Measurements from ENCODE around the gene MTPN. TPM values are rescaled to one million over a fixed set of nuclear protein-coding genes. Genes with fewer than 3 reads are reported as not detected.

MTPN gene
- total and polyA plus RNA-seq, 10 of the 15 experiments (the other 5 are each of a cell fraction or from before 2014, with no cell fraction given), result 38.7 to 146 (median 85.4) TPM

- H3K36me3 ChIP-seq (ENCODE audit: control insufficient read depth in 2 of 2, insufficient read depth in 2 of 2, low read length in 1 of 2), result peaks cover 4 to 14% of the 10 kb centered on the region in 2 experiments
- intact Hi-C loops (cut with micrococcal nuclease; ENCODE audit: unreplicated experiment), result no loop called here
- BruUV-seq (replicated peaks), result no TSS peak
- H3K27ac ChIP-seq (ENCODE audit: control insufficient read depth, insufficient read depth), result no peak overlapping the region
- ATAC-seq (no peak), FAIRE-seq (no peak), DNase-seq (ENCODE audit: low read depth, low spot score) (no peak)
- H3K4me3 ChIP-seq, result no peak overlapping the region
- H3K4me1 ChIP-seq (ENCODE audit: control insufficient read depth, insufficient read depth, low read length), result peaks cover 17% of the 10 kb centered on the region
- ChIA-PET RAD21 (ENCODE audit: unreplicated experiment) (no interaction called here), CTCF (interaction anchor here (0.6 to 1.0 kb wide), 3 partner anchors 18 to 1227 kb away, joined by 3 read pairs; no protein-coding TSS in a partner anchor), POLR2A (interaction anchor here (0.9 kb wide), 1 partner anchor 9 kb away, joined by 3 read pairs; no protein-coding TSS in a partner anchor), SMC1A (ENCODE audit: uncharacterized antibody, unreplicated experiment) (interaction anchor here (1.0 to 5.0 kb wide), 6 partner anchors 17 to 36 kb away, joined by 3 to 34 read pairs (median 6); no protein-coding TSS in a partner anchor)
- no peaks in the 10 kb centered on the region for H3K27me3 ChIP-seq (replicated peaks in 1 of 2; ENCODE audit: control insufficient read depth in 2 of 2, insufficient read depth in 2 of 2, low read length in 1 of 2)
- H2AFZ ChIP-seq (ENCODE audit: control insufficient read depth, low read depth, low read length), result no peak overlapping the region
- H3K9me3 ChIP-seq (replicated peaks; ENCODE audit: control insufficient read depth, insufficient read depth, low read length), result no peaks in the 10 kb centered on the region
- no peak overlapping the region for H3K4me2 ChIP-seq (ENCODE audit: control insufficient read depth, insufficient read depth)
- in situ Hi-C loops (cut with MboI), result no loop called here
- TF ChIP-seq TCF7 (IDR thresholded peaks at IDR 0.05; ENCODE audit: borderline replicate concordance) (no peak), E2F4 (IDR thresholded peaks at IDR 0.05; ENCODE audit: low read depth, low read length) (no peak), SMC3 (IDR thresholded peaks at IDR 0.05; ENCODE audit: borderline replicate concordance, low read length) (no peak), RUNX3 (IDR thresholded peaks at IDR 0.05; ENCODE audit: low read length) (no peak), TARDBP (IDR thresholded peaks at IDR 0.05; ENCODE audit: borderline replicate concordance) (no peak)
- no peaks in the 10 kb centered on the region for H4K20me1 ChIP-seq (ENCODE audit: control insufficient read depth, insufficient read depth)
- H3K79me2 ChIP-seq (ENCODE audit: control insufficient read depth, insufficient read depth, low read length), result peaks cover 30% of the 10 kb centered on the region
- no peak overlapping the region for H3K9ac ChIP-seq (ENCODE audit: control insufficient read depth, insufficient read depth, low read length)
- 68% methylated on average over 3 of the region's 3 CpGs for WGBS (ENCODE audit: insufficient coverage, insufficient replicate concordance, low lambda C conversion rate, missing lambda C conversion rate)
Measured at GRCh38 chr7:135946289-135947055, 30.7 kb downstream of the MTPN start.

Measured in GM12878 (cell line).